HuH-7 (cell line): ENCODE data around the gene HOMER2.
"Not testable (repeated sequence)": the region's sequence is repeated elsewhere in the genome, so short reads cannot be mapped to it uniquely, and the experiment has no call there.

Source experiments
- DNase-seq: peaks from one replicate; pipeline ENCODE4 v3.0.0; 2011; ENCODE audit warnings: low spot score

Gene HOMER2

DNA sequence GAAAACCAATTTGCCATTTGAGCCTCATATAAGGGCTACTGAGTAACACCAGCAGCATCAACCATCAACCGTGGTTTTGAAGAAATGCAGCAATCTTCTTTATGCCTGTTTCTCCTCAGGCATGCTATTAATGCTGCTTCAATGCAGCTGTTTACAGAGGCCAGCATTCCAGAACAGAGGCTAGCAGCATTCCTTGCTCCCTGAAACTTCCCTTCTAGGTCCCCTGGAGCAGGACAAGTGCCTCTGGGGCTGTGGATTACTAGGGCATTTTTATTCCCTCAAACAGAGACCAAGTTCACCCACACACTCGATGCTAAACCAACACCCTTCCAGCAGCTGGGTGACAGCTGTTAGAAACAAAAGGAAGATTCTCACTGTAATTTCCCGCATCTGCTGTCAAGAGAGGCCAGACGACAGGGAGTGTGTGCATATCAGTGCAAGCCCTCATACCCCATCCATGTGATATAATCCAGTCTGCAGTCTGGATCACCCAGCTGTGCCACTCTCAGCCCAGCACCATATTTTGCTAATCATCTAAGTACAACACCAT is 57.5 kb downstream of the HOMER2 start:
- no peak for DNase-seq

DNA sequence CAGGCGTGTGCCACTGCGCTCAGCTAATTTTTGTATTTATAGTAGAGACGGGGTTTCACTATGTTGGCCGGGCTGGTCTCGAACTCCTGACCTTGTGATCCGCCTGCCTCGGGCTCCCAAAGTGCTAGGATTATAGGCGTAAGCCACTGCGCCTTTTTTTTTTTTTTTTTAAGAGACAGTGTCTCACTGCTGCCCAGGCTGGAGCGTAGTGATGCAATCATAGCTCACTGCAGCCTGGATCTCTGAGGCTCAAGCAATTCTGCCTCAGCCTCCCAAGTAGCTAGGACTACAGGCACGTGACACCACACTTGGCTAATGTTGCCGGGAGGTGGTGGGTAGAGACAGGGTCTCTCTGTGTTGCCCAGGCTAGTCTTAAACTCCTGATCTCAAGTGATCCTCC is 59.0 kb downstream of the HOMER2 start:
- not testable (repeated sequence) for DNase-seq

DNA sequence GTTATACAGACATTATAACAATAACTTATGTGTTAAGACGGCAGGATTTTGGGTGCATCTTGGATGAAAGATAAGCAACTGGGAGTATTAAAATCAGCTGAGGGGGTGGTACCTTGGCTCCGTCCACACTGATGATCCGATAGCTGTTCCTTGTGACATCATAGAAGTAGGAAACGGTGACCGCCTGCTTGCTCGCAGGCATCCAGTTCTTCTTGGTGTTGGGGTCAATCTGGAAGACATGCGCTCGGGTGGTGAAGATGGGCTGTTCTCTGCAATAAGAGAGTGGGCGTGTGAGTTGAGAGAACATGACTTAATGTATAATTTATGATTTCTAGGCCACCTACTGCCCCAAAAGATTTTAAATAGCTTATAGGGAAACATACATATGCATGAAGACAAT is 59.9 kb downstream of the HOMER2 start:
- DNase-seq: no peak

DNA sequence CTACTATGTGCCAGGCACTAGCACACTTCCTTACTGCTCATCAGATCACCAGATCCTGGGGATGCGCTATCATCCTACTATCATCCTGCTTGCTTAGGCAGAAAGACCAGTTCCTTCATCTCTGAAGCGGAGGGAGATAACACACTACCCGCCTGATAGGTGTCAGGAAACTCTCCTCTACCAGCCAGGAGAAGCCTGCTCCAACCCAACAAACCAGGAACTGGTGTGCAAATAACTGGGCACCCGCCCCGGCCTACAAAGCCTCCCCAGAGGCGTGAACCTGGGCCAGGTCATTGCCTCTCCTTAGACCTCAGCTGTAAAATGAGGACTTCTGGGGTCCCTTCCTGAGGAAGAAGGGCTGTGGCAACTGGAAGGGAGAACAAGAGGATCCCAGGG is 61.5 kb downstream of the HOMER2 start:
- DNase-seq: no peak

DNA sequence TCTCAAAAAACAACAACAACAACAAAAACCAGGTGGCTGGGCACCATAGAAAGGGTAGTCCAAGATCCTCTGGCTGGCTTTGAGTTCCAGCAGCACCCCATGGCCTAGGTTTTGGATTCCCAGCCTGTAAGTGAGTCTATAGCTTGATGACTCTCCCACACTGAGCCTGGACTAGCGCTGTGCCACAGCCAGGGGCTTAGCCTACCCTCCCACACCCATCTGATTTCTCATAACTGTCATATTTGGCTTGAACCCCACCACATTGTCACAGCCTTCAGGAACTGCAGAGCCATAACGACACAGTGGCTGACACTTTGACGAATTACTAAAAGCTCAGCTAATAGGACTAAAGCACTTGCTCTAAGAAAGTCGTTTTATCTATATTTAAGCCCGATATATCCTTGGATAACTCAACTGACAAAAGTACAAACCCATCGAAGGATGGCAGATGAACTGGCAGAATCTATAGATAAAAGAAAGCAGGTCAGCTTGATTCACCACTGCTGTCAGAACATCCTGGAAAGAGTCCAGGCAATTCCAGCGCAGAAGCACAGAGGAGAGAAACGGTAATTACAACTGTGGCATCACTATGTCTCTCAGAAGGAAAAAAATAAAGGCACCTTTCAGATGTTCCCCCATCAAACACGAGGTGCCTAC is 62.1 kb downstream of the HOMER2 start:
- DNase-seq: no peak

DNA sequence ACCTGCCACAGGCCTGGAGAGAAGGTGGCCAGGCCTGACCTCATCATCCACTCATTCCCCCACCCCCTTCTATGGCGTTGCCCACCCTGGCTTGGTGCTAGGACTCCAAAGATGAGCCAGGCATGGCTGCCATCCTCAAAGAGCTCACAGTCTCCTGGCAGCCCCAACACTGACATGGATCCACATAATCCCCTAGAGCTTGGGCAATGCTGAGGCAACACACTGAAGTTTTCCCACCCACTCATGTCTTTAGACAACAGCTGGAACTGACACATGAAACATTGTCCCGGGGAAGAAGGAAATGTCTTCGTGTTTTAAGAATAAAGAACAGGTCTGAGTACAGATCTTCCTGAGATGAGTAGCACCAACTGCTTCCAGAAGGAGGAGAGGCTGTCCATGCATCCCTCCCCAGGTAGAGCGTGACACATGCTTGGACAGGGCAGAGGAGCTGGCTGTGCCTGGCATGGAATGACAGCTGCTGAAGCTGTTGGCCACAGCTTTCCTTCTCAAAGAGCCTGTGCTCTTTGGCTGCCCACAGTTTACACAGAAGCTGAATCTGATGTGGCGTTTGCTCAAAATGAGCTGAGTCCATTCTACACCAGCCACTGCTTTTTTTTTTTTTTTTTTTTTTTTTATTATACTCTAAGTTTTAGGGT is 70.1 kb downstream of the HOMER2 start:
- no peak for DNase-seq

DNA sequence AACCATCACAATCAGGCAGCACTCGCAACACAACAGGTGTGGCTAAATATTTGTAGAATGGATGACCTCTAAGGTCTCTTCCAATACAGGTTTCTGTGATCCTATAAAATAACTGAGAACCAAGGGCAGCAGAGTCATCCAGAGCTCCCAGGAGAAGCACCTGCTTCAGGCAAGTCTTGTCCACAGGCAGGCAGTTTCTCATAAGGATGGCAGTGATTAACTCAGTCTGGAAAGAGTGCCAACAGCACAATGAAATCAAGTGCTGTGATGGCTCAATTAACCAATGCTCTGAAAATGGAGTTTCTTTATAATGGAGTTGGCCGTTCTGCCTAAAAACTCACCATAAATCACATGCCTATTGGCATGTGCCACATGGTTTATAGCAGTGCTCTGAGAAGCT is 70.8 kb downstream of the HOMER2 start:
- no peak for DNase-seq

DNA sequence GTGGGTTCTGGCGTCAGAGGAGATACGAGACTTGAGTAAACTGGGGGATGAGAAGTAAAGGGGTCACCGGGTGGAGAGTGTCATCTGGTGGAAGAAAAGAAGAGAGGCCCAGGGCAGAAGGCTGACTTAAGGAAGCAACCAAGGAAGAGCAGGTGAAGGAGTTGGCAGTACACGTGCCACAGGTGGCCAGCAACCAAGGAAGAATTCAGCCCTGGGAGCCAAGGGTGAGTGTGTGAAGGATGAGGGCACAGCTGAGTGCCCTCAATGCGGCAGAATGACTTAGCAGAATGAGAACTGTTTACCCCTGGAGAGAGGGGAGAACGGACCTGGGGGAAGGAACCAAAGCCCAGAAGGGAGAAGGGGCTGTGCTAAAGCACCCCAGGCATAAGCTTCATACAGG is 71.8 kb downstream of the HOMER2 start:
- no peak for DNase-seq

DNA sequence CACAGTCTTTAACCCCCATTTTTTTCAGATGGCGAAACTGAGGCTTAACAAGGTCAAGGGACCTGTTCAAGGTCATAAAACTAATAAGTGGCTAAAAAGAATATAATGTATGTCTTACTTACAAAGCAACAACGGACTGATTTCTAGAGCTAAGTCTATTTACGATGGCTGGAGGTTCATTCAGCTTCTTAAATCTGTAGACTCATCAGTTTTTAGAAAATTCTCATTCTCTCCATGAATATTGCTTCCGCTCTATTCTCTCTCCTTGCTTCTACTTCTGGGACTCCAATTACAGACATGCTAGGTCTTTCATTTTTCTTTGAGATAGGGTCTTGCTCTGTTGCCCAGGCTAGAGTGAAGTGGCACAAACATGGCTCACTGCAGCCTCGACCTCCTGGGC is 74.2 kb downstream of the HOMER2 start:
- DNase-seq: no peak

DNA sequence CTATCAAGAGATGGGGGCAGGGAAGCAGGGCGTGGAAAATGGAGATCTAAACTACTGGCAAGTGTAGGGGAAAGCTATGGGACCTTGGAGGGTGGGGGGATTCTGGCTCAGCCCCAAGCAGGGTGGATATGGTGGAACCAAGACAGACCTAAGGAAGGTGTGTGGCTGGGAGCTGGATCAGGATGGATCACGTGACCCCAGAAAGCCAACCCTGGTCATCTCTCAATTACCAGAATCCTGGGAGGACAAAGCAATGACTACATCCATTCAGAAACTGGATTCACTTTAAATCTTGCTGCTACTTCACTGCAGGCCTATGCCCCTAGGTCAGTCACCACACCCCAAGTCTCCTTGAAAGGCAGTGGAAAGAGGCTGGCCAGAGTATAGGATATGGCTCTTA is 74.7 kb downstream of the HOMER2 start:
- DNase-seq: no peak

DNA sequence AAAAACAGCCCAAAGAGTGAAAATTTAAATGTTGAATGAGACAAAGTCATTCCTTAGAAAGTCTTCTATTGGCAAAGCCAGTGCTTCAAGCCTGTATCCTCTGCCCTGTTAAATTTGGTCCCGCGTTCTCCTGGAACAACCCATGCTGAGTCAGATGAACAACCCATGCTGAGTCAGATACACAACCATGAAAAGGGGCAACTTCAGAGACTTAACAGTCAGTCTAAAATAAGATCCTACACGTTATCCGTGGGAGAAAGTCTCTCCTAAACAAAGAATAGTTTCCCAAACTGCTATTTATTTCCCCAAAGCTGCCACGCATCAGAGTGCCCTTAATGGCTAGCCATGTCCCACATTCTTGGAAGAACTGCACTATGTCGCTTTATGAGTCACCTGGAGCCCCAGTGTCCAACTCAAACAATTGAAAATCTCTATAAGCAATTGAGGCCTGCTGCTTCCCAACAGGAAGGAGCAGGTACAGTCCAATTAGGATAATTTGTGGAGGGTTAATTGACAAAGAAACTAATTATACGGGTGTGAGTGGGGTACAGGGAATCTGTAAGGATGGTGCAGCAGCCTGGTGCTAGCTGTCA is 77.0 kb downstream of the HOMER2 start:
- DNase-seq: no peak

DNA sequence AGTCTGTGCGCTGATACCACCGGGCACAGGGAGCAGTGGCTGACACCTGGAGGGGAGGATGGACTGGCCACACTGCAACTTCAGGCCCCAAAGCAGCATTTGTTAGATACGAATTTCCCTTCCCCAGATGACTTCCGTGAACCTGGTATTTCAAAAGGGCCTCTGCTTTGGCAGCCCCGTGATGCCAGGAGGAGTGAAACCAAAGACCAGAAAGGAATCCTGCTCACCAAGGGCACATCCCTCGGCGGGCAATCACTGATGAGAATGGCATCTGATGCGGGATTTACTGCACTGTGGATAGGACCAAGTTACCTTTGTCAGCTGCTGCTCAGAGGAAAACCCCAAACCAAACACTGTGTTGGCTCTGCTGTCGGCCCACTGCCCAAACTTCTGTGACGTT is 77.6 kb downstream of the HOMER2 start:
- no peak for DNase-seq

DNA sequence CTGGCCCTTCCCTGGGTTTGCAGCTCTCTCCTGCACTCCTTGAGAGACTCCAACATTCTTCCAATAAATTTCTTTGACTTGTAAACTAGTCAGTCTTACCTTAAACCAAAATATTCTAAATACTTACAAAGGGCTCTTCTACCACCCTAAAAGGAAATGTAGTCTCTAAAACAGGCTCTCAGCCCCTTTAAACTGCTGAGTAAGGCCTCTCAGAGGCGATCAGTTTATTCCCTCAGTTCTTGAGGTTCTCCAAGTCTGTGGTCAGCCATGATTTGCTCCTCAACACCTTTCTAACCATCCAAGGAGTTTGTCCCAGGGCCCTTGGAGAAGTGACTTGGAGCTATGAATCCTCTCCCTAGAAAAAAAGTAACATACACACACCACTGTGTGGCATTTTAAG is 78.3 kb downstream of the HOMER2 start:
- DNase-seq: no peak

DNA sequence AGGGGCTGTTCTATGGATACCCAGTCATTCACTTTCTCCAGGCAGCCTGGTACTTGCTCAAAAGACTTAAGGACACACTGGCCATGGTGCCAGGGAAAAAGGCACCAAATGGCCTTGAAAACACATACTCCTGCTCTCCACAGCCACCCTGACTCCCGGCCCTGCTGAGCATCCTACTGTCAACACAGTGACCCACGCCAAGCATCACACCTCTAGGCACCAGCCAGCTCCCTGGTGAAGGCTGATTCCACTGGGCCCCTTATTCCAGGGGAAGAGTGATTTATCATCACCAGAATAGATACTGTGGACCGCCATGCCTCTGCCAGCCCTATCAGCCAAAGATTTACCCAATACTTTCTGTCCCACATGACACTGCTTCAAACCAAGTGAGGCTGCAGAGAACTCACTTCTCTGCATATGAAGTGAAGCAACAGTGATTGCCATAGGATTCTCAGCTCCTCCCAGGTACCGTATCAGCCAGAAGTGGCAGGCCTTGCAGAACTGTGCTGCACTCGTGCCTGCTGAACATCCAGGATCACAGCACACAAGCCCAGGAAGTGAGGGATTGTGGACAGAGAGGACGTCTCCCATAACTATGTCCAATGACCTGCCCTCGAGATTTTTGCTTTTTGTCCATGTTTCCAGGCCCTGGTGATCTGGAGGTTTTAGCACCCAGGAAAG is 79.4 kb downstream of the HOMER2 start:
- no peak for DNase-seq

DNA sequence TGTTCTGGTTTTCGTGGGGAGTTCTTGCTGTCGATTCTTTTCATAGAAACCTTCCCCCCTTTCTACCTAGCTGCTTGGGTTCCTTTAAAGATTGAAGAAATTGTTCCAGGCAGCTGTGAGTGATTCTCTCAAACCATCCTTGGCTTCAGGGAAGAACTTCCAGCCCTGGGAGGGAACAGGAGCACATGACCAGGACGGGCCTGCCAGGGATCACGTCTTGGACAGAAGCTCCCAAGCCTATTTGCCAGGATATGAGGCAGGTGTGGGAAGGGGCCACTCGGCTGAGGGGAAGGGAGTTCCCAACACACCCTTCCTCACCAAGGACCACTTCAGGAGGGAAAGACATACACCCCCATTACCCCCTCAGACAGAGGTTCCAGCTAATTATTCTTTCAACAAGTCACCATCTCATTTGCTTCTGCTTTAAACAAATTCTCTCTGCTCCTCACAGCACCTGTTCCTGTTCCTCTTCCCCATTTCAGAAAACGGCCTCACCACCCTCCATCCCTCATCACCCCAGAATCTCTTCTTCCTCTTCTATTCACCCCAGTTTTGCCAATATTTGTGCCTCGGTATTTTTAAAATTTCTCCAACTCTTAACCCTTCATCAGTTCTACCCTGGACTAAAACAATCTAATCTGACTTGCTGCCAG is 80.6 kb downstream of the HOMER2 start:
- no peak for DNase-seq

DNA sequence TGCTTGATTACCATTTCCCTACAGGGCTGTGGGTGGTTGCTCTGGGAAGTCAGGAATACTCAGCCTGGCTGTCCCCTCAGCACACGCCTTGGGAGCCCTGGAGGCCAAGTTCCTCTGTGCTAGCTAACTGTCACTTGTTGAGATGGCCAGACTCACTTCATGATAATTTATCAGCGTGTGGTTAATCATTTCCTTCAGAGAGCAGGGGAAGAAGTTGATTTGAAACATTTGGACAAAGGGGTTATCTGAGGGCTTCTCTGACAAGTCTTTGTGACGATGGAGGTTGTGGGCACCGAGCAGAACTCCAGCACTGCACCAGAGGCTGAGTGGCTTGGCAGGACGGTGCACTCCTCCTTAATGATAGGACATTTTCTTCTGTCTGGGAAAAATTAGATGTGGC is 81.2 kb downstream of the HOMER2 start:
- DNase-seq: no peak

DNA sequence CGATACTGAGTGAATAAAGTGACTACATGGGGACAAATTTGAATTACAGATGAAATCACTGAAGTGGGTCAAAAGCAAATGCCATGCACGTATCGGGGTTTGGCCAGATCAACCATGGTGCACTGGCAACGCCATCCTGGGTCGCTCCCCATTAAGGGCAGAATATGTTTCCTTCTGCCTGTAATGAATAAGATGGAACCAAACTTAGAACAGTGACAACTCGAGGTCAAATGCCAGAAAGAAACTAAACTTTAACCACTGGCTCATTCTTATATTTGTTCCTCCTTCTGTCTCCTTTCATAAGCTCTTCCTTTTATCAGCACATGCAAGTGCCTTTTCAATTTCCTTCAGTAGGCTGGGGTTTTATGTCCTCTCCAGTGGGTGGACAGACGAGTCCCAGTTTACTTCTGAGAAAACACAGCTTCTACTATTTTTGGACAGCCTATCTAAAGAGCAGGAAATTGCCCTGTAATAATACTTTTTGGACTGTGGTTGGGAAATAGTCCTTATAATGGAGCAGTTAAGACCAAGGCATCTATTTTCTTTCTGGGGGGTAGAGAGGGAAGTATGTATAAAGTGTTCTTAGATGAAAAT is 81.7 kb downstream of the HOMER2 start:
- DNase-seq: no peak

DNA sequence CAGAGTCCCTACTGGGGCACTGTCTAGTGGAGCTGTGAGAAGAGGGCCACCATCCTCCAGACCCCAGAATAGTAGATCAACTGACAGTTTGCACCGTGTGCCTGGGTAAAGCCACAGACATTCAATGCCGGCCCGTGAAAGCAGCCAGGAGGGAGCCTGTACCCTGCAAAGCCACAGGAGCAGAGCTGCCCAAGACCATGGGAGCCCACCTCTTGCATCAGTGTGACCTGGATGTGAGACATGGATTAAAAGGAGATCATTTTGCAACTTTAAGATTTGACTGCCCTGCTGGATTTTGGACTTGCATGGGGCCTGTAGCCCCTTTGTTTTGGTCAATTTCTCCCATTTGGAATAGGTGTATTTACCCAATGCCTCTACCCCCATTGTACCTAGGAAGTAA is 86.5 kb downstream of the HOMER2 start:
- DNase-seq: not testable (repeated sequence)

DNA sequence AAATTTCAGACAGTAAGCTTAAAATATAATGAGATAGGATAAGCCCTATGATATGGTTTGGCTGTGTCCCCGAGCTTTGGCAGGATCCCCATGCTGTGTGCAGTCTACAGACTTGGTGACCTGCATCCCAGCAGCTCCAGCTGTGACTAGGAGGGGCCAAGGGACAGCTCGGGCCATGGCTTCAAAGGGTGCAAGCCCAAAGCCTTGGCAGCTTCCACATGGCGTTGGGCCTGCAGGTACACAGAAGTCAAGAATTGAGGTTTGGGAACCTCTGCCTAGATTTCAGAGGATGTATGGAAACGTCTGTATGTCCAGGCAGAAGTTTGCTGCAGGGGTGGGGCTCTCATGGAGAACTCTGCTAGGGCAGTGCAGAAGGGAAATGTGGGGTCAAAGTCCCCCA is 86.9 kb downstream of the HOMER2 start:
- DNase-seq: not testable (repeated sequence)

DNA sequence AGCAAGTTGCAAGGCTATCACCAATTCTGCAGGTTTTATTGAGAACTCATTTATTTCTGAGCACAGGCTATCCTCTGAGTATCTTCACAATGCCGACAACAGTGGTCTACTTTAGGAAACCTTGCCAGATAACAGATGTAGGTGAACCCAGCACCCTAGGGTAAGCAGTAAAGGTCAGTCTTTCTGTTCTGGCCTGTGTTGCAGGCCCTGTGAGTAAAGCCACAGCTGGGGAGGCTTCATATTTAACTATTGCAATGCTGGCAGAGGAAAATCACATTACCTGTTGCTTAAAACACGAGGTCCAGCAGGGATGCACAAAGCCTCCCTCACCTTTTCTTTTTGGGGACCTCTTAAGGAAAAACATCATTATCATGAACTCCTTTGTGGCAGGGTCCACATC is 87.6 kb downstream of the HOMER2 start:
- no peak for DNase-seq

DNA sequence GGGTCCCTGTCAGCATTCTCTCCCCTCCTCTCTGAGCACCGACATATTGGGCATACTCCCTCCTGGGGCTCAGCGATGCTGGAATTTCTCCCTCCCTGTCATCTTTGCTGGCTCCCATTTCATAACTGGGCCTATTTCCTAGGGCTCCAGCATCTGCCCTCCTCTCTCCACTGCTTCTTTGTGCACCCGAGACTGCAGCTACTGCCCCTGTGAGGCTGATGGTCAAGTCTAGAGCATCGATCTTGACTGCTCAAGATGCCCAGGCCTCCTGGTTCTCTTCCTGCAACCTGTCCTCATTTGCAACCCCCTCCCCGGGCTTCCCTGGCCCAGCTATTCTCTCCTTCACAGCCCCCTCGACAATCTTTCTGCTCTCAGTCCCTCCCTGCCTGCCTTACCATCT is 89.6 kb downstream of the HOMER2 start:
- no peak for DNase-seq

DNA sequence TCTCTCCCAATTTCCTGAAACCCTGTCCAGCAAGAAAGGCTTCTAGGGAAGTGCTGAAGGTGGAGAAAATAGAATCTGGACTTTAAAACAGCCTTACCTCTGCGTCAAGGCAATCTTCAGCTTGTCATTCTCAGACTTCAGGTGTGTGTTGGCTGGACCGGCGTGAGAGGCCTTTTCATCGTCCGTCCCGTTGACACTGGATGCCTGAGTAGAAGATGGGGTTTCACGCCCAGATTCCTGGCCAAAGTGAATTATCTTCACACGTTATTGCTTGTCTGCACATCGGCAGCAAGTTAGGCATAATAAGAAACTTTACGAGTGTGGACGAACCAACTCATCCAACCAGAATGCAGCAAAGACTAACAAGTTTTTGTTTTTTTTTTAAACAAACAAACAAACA is 93.6 kb downstream of the HOMER2 start:
- no peak for DNase-seq
